ENCODE results near the gene NRCAM. TPM values are rescaled to one million over a fixed set of nuclear protein-coding genes. Genes with fewer than 3 reads are reported as not detected.

Gene NRCAM
- total RNA-seq, 1 donor from 2014 or later: 60.4 TPM

- no peak for DNase-seq (ENCODE audit: low read depth)
Observed at GRCh38 chr7:108136191-108136688, 320.0 kb downstream of the NRCAM start.

GRCh38 chr7:108135446-108136190, 320.6 kb downstream of the NRCAM start:
- DNase-seq (ENCODE audit: low read depth): no peak

- DNase-seq (ENCODE audit: low read depth): no peak
Observed at GRCh38 chr7:108134486-108134885, 321.8 kb downstream of the NRCAM start.

GRCh38 chr7:108132551-108133265, 323.5 kb downstream of the NRCAM start:
- no peak for DNase-seq (ENCODE audit: low read depth)

- DNase-seq (ENCODE audit: low read depth): no peak
Observed at GRCh38 chr7:108130261-108130660, 326.0 kb downstream of the NRCAM start, which contains the start of gene LAMB4. Gene LAMB4, minus strand, starts transcription at chr7:108130361. Its CDS starts 7,197 bp downstream, at chr7:108123164.

GRCh38 chr7:108129018-108129965, 326.9 kb downstream of the NRCAM start:
- no peak for DNase-seq (ENCODE audit: low read depth)

- no peak for DNase-seq (ENCODE audit: low read depth)
Observed at GRCh38 chr7:108128514-108128913, 327.7 kb downstream of the NRCAM start.

GRCh38 chr7:108127461-108127860, 328.8 kb downstream of the NRCAM start:
- DNase-seq (ENCODE audit: low read depth): no peak

GRCh38 chr7:108124820-108125219, 331.4 kb downstream of the NRCAM start:
- no peak for DNase-seq (ENCODE audit: low read depth)

- DNase-seq (ENCODE audit: low read depth): no peak
Observed at GRCh38 chr7:108122181-108122580, 334.1 kb downstream of the NRCAM start.

- DNase-seq (ENCODE audit: low read depth): no peak
Observed at GRCh38 chr7:108120933-108121332, 335.3 kb downstream of the NRCAM start.

GRCh38 chr7:108120196-108120595, 336.0 kb downstream of the NRCAM start:
- DNase-seq (ENCODE audit: low read depth): no peak

GRCh38 chr7:108118959-108119358, 337.3 kb downstream of the NRCAM start:
- DNase-seq (ENCODE audit: low read depth): no peak

- no peak for DNase-seq (ENCODE audit: low read depth)
Observed at GRCh38 chr7:108114117-108114841, 342.0 kb downstream of the NRCAM start.

GRCh38 chr7:108112683-108113082, 343.6 kb downstream of the NRCAM start:
- DNase-seq (ENCODE audit: low read depth): no peak

GRCh38 chr7:108109221-108109908, 346.9 kb downstream of the NRCAM start:
- DNase-seq (ENCODE audit: low read depth): peak; percentile 25

- no peak for DNase-seq (ENCODE audit: low read depth)
Observed at GRCh38 chr7:108108131-108108530, 348.1 kb downstream of the NRCAM start.

GRCh38 chr7:108104324-108104723, 351.9 kb downstream of the NRCAM start:
- no peak for DNase-seq (ENCODE audit: low read depth)

- no peak for DNase-seq (ENCODE audit: low read depth)
Observed at GRCh38 chr7:108103558-108104298, 352.5 kb downstream of the NRCAM start.

All from myocyte (in vitro differentiated cells).